Measurements from ENCODE around the gene VGLL4.

- TF ChIP-seq CTCF (conservative IDR thresholded peaks at IDR 0.05; ENCODE audit: low read depth, low read length) (no peak), EZH2 (IDR thresholded peaks at IDR 0.05; ENCODE audit: borderline replicate concordance, low read depth, low read length, poor library complexity, severe bottlenecking) (no peak)
Observed at GRCh38 chr3:11581237-11582190, 62.2 kb downstream of the VGLL4 start.
